ENCODE measurements around the gene GIPC1.

DNA sequence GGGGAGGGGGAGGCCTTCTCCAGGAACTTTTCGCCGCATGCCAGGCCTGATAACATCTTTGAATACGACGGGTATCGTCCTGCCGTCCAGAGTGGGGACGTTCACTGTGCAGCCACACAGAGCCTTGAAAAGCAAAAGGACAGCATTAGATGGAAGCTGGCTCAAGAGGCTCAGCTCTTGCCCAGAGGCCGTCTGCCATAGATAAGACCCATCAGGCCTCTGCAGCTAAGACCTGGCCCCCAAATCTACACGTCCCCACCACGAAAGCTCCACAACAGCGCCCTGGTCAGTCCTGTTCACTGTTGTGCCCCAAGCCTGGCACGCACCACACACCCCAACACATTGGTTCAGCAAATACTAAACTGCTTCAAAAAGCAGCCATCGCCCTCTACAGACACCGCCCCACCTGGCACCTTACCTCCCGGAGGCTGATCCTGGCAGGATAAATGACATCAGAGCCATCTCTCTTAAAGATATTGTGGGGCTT is 20.2 kb upstream of the GIPC1 start:
- TF ChIP-seq, protein P1, sequence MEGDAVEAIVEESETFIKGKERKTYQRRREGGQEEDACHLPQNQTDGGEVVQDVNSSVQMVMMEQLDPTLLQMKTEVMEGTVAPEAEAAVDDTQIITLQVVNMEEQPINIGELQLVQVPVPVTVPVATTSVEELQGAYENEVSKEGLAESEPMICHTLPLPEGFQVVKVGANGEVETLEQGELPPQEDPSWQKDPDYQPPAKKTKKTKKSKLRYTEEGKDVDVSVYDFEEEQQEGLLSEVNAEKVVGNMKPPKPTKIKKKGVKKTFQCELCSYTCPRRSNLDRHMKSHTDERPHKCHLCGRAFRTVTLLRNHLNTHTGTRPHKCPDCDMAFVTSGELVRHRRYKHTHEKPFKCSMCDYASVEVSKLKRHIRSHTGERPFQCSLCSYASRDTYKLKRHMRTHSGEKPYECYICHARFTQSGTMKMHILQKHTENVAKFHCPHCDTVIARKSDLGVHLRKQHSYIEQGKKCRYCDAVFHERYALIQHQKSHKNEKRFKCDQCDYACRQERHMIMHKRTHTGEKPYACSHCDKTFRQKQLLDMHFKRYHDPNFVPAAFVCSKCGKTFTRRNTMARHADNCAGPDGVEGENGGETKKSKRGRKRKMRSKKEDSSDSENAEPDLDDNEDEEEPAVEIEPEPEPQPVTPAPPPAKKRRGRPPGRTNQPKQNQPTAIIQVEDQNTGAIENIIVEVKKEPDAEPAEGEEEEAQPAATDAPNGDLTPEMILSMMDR (IDR thresholded peaks at IDR 0.05): no peak
- no peak for TF ChIP-seq POLR2A (IDR thresholded peaks at IDR 0.05)
- TF ChIP-seq EP300 (IDR thresholded peaks at IDR 0.05): no peak

Measured in tibial nerve (tissue), 4 donors.